Dermis lymphatic vessel endothelial cell (primary cell): ENCODE data around the gene SLC35E1. TPM values are rescaled to one million over a fixed set of nuclear protein-coding genes. Genes with fewer than 3 reads are reported as not detected.

Experiments used
- total RNA-seq: library from RNA; depleted of rRNA; stranded (reverse); fragments of >200 nt; gene quantifications from 2 replicates; pipeline ENCODE4 v1.2.1, GENCODE V29; 2014

The SLC35E1 gene
- total RNA-seq, result 19.9 and 21.7 TPM in 2 replicates

GRCh38 chr19:16572332-16573211 is at the start of gene SLC35E1:
Gene SLC35E1, minus strand, starts transcription at chr19:16572415. Its CDS starts 51 bp downstream, at chr19:16572364.

GRCh38 chr19:16542045-16542909 is 29.9 kb downstream of the SLC35E1 start, which contains the start of gene CHERP:
Gene CHERP, minus strand, starts transcription at chr19:16542437. Its CDS starts 59 bp downstream, at chr19:16542378.

Other genes with a start within 250 kb of the SLC35E1 start
- 4.0 and 16.1 TPM in 2 replicates for gene KLF2, start 247.6 kb downstream of the SLC35E1 start, total RNA-seq
- 8.3 and 8.9 TPM in 2 replicates for gene EPS15L1, start 100.4 kb downstream of the SLC35E1 start, total RNA-seq
- not detected in 2 replicates for gene CALR3, start 76.2 kb downstream of the SLC35E1 start, total RNA-seq
- 1.6 and 2.1 TPM in 2 replicates for gene C19orf44, start 76.0 kb downstream of the SLC35E1 start, total RNA-seq
- gene CHERP, start 30.0 kb downstream of the SLC35E1 start, total RNA-seq, result 4.5 and 6.0 TPM in 2 replicates
- 3.7 and 4.0 TPM in 2 replicates for gene MED26, start 55.8 kb upstream of the SLC35E1 start, total RNA-seq
- 50.8 and 54.2 TPM in 2 replicates for gene SMIM7, start 87.7 kb upstream of the SLC35E1 start, total RNA-seq
- gene TMEM38A, start 88.7 kb upstream of the SLC35E1 start, total RNA-seq, result 1.4 and 1.7 TPM in 2 replicates
- gene NWD1, start 147.4 kb upstream of the SLC35E1 start, total RNA-seq, result not detected in 2 replicates